ENCODE data around the gene SHC1. TPM values are rescaled to one million over a fixed set of nuclear protein-coding genes. Genes with fewer than 3 reads are reported as not detected.

The SHC1 gene
- total and polyA plus RNA-seq, 2 donors (not counting 1 experiment from before 2014, with no cell fraction given), result 50.1 to 61.4 TPM

DNA sequence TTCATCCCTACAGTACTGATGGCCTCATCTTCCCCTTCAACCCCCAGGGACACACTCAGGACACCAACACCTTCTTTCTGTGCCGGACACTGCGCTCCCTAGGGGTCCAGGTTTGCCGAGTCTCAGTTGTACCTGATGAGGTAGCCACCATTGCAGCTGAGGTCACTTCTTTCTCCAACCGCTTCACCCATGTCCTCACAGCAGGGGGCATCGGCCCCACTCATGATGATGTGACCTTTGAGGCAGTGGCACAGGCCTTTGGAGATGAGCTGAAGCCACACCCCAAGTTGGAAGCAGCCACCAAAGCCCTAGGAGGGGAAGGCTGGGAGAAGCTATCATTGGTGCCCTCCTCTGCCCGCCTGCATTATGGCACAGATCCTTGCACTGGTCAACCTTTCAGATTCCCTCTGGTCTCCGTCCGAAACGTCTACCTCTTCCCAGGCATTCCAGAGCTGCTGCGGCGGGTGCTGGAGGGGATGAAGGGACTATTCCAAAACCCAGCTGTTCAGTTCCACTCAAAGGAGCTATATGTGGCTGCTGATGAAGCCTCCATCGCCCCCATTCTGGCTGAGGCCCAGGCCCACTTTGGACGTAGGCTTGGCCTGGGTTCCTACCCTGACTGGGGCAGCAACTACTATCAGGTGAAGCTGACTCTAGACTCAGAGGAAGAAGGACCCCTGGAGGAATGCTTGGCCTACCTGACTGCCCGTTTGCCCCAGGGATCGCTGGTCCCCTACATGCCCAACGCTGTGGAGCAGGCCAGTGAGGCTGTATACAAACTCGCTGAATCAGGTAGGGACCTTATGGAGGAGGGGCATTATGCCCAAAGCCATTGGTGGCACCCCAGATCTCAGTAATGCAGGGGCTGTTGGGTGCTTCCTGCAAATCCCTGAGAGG, 17.8 kb upstream of the SHC1 start:
- ChIA-PET CTCF (interaction anchor here (1.2 to 9.8 kb wide), 6 partner anchors 11 to 74 kb away, joined by 3 to 72 read pairs (median 4); no protein-coding TSS in a partner anchor), POLR2A (interaction anchor here (1.2 to 1.3 kb wide), 2 partner anchors 11 to 32 kb away, joined by 4 to 8 read pairs; partner anchors contain the start of gene PBXIP1)
- H3K27me3 Mint-ChIP-seq, result no peaks in the 10 kb centered on the region
- Histone ChIP-seq H3K9me3 (ENCODE audit: control extremely low read depth in 1 of 3, control insufficient read depth in 2 of 3, insufficient read depth in 1 of 3, low read length in 2 of 3) (no peaks in the 10 kb centered on the region), H3K36me3 (replicated peaks in 1 of 2; ENCODE audit: control extremely low read depth in 1 of 2, control insufficient read depth in 1 of 2, extremely low read depth in 1 of 2, insufficient read depth in 2 of 2, low read length in 1 of 2) (peaks cover 0 to 47% of the 10 kb centered on the region in 2 experiments), H4K20me1 (ENCODE audit: control insufficient read depth, insufficient read depth, low read length, poor library complexity, severe bottlenecking) (peaks cover 42% of the 10 kb centered on the region), H3K4me2 (replicated peaks; ENCODE audit: low read depth, low read length, poor library complexity, severe bottlenecking) (no peak overlapping the region), H3K27ac (ENCODE audit: low read length in 2 of 2) (no peak overlapping the region), H3K27me3 (replicated peaks in 1 of 4; ENCODE audit: control extremely low read depth in 1 of 4, control insufficient read depth in 3 of 4, insufficient read depth in 4 of 4, low read length in 3 of 4) (no peaks in the 10 kb centered on the region), H3K4me1 (ENCODE audit: control insufficient read depth in 2 of 2, insufficient read depth in 2 of 2, low read length in 2 of 2) (peaks cover 8 to 14% of the 10 kb centered on the region in 2 donors), H3K4me3 (ENCODE audit: control extremely low read depth in 1 of 5, extremely low read depth in 1 of 5, insufficient read depth in 1 of 5, low read depth in 2 of 5, low read length in 4 of 5) (no peak overlapping the region), H2AFZ (ENCODE audit: insufficient read depth, low read depth, low read length, poor library complexity, severe bottlenecking) (no peak overlapping the region), H3K79me2 (ENCODE audit: control insufficient read depth, insufficient read depth, low read length) (peaks cover 55% of the 10 kb centered on the region), H3K9ac (ENCODE audit: low read length) (no peak overlapping the region)
- no peak overlapping the region for H3K4me3 Mint-ChIP-seq
- peaks cover 23% of the 10 kb centered on the region for H3K4me1 Mint-ChIP-seq
- H3K9me3 Mint-ChIP-seq (ENCODE audit: insufficient read depth), result no peaks in the 10 kb centered on the region
- H3K27ac Mint-ChIP-seq, result no peak overlapping the region
- no peak for ATAC-seq (ENCODE audit: low read depth)
- WGBS (ENCODE audit: insufficient coverage), result 94% methylated on average over 17 of the region's 17 CpGs
- intact Hi-C loops (cut with micrococcal nuclease), result no loop called here
- DNase-seq, result no peak
- TF ChIP-seq, protein P1, sequence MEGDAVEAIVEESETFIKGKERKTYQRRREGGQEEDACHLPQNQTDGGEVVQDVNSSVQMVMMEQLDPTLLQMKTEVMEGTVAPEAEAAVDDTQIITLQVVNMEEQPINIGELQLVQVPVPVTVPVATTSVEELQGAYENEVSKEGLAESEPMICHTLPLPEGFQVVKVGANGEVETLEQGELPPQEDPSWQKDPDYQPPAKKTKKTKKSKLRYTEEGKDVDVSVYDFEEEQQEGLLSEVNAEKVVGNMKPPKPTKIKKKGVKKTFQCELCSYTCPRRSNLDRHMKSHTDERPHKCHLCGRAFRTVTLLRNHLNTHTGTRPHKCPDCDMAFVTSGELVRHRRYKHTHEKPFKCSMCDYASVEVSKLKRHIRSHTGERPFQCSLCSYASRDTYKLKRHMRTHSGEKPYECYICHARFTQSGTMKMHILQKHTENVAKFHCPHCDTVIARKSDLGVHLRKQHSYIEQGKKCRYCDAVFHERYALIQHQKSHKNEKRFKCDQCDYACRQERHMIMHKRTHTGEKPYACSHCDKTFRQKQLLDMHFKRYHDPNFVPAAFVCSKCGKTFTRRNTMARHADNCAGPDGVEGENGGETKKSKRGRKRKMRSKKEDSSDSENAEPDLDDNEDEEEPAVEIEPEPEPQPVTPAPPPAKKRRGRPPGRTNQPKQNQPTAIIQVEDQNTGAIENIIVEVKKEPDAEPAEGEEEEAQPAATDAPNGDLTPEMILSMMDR (IDR thresholded peaks at IDR 0.05), result no peak
- no peak for TF ChIP-seq EZH2 (IDR thresholded peaks at IDR 0.05; ENCODE audit: borderline replicate concordance, insufficient read depth, low read depth, low read length, poor library complexity, severe bottlenecking)

DNA sequence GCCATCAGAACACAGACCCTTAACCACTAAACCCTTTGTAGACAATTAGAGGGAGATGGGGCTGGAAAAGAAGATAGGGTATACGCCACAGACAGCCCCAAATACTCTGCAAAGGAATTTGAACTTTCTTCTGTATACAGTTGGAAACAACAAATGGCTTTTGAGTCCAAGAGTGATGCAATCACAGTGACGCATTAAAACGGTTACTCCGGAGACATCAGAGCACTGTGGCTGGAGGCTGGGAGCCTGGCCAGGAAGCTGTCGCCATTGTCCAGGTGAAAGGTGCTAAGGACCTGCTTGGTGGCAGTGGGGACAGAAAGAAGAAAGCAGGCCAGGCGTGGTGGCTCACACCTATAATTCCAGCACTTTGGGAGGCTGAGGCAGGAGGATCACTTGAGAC, 16.8 kb upstream of the SHC1 start:
- intact Hi-C loops (cut with micrococcal nuclease), result no loop called here
- peaks cover 23% of the 10 kb centered on the region for H3K4me1 Mint-ChIP-seq

More for the DNA sequence above, 16.8 kb upstream of the SHC1 start:
- TF ChIP-seq, protein P1 (IDR thresholded peaks at IDR 0.05), result no peak
- no peak for TF ChIP-seq EZH2 (IDR thresholded peaks at IDR 0.05; ENCODE audit: borderline replicate concordance, insufficient read depth, low read depth, low read length, poor library complexity, severe bottlenecking)
- H3K4me1 ChIP-seq (ENCODE audit: control insufficient read depth in 2 of 2, insufficient read depth in 2 of 2, low read length in 2 of 2), result peaks cover 12 to 19% of the 10 kb centered on the region in 2 donors
- no peak overlapping the region for H3K4me2 ChIP-seq (replicated peaks; ENCODE audit: low read depth, low read length, poor library complexity, severe bottlenecking)
- ChIA-PET CTCF (interaction anchor here (1.2 to 9.8 kb wide), 6 partner anchors 11 to 74 kb away, joined by 3 to 72 read pairs (median 4); no protein-coding TSS in a partner anchor), POLR2A (interaction anchor here (0.7 to 1.3 kb wide), 3 partner anchors 12 to 1043 kb away, joined by 3 to 8 read pairs (median 4); partner anchors contain the start of gene PBXIP1)
- H2AFZ ChIP-seq (ENCODE audit: insufficient read depth, low read depth, low read length, poor library complexity, severe bottlenecking), result no peak overlapping the region
- no peak overlapping the region for H3K9ac ChIP-seq (ENCODE audit: low read length)
- H3K27ac Mint-ChIP-seq, result no peak overlapping the region
- H3K9me3 ChIP-seq (ENCODE audit: control extremely low read depth in 1 of 3, control insufficient read depth in 2 of 3, insufficient read depth in 1 of 3, low read length in 2 of 3), result no peaks in the 10 kb centered on the region
- ATAC-seq (ENCODE audit: low read depth), result no peak
- no peak overlapping the region for H3K4me3 ChIP-seq (ENCODE audit: control extremely low read depth in 1 of 5, extremely low read depth in 1 of 5, insufficient read depth in 1 of 5, low read depth in 2 of 5, low read length in 4 of 5)
- H3K9me3 Mint-ChIP-seq (ENCODE audit: insufficient read depth), result no peaks in the 10 kb centered on the region
- DNase-seq, result no peak
- no peak overlapping the region for H3K27ac ChIP-seq (ENCODE audit: low read length in 2 of 2)
- H4K20me1 ChIP-seq (ENCODE audit: control insufficient read depth, insufficient read depth, low read length, poor library complexity, severe bottlenecking), result peaks cover 42% of the 10 kb centered on the region
- WGBS (ENCODE audit: insufficient coverage), result 95% methylated on average over 5 of the region's 6 CpGs
- H3K4me3 Mint-ChIP-seq, result no peak overlapping the region
- no peaks in the 10 kb centered on the region for H3K27me3 ChIP-seq (replicated peaks in 1 of 4; ENCODE audit: control extremely low read depth in 1 of 4, control insufficient read depth in 3 of 4, insufficient read depth in 4 of 4, low read length in 3 of 4)
- H3K27me3 Mint-ChIP-seq, result no peaks in the 10 kb centered on the region
- H3K79me2 ChIP-seq (ENCODE audit: control insufficient read depth, insufficient read depth, low read length), result peaks cover 58% of the 10 kb centered on the region
- H3K36me3 ChIP-seq (replicated peaks in 1 of 2; ENCODE audit: control extremely low read depth in 1 of 2, control insufficient read depth in 1 of 2, extremely low read depth in 1 of 2, insufficient read depth in 2 of 2, low read length in 1 of 2), result peaks cover 0 to 41% of the 10 kb centered on the region in 2 experiments

Data from B cell (primary cell).